Duodenal mucosa (tissue), 2 donors: ENCODE measurements around the gene CBFB.

ENCODE experiments used
- H3K27ac ChIP-seq: one replicate; pipeline ENCODE4 v1.7.0; 2013; ENCODE audit warnings: low read depth, low read length
- H3K27me3 ChIP-seq, 2 donors: one replicate each; pipeline ENCODE4 v1.7.0; 2013; ENCODE audit warnings: low read length in 2 of 2, control low read depth in 1 of 2; ENCODE audit not compliant: insufficient read depth in 2 of 2, control insufficient read depth in 1 of 2
- H3K36me3 ChIP-seq, 2 donors: one replicate each; pipeline ENCODE4 v1.7.0; 2013; ENCODE audit warnings: low read length in 2 of 2, control low read depth in 1 of 2; ENCODE audit not compliant: insufficient read depth in 2 of 2, control insufficient read depth in 1 of 2
- H3K4me1 ChIP-seq, 2 donors: one replicate each; pipeline ENCODE4 v1.7.0; 2013; ENCODE audit warnings: low read length in 2 of 2, control low read depth in 1 of 2; ENCODE audit not compliant: insufficient read depth in 2 of 2, control insufficient read depth in 1 of 2
- H3K4me3 ChIP-seq, 2 donors: one replicate each; pipeline ENCODE4 v1.7.0; 2013; ENCODE audit warnings: low read length in 2 of 2, low read depth in 1 of 2
- H3K9ac ChIP-seq, 2 donors: one replicate each; pipeline ENCODE4 v1.7.0; 2013; ENCODE audit warnings: low read length in 2 of 2, low read depth in 1 of 2
- H3K9me3 ChIP-seq, 2 donors: one replicate each; pipeline ENCODE4 v1.7.0; 2013; ENCODE audit warnings: low read length in 2 of 2, control low read depth in 1 of 2; ENCODE audit not compliant: control insufficient read depth in 1 of 2

CBFB gene

DNA sequence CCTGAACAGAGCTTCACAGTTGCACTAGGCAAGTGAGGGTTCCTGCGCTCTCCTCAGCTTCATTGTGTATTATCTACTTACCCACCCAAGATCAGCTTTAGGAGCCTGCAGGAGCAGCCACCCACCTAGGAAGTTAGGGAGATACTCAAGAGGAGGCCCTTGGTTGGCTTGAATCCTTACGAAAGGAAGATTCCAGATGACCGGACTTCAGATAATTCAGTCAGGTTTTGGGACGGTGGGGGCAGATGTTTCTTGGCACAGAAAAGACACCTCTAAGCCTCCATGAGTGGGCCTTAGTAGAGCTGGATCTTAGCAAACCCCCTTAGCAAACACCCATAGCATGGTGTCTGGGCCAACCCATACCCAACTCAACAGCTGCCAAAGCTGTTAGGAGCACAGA, 2.4 kb upstream of the CBFB start:
- H3K36me3 ChIP-seq = no peaks in the 10 kb centered on the region
- peaks cover 21 to 26% of the 10 kb centered on the region in 2 donors for H3K4me1 ChIP-seq
- no peak overlapping the region for H3K9ac ChIP-seq
- no peak overlapping the region for H3K27ac ChIP-seq
- no peak overlapping the region for H3K4me3 ChIP-seq
- no peaks in the 10 kb centered on the region for H3K9me3 ChIP-seq
- no peaks in the 10 kb centered on the region for H3K27me3 ChIP-seq

DNA sequence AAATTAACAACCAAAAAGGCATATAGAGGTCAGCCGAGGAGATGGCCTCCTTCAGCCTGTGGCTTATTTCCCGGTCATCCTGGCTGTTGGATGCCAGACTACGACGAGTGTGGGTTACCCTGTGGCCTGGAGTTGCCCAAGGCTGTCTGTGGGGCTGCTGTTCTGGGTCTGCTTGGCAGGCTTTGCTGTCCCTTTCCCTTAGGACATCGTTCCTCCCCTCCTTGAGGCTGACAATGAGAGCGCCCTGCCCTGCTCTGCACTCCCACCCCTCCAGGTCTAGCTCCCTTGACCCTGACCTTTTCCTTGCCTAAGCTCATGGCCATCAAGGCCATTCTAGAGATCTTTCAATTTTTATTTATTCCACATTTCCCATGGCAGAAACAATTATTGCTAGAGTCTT, 1.9 kb upstream of the CBFB start:
- Histone ChIP-seq H3K27me3 (no peaks in the 10 kb centered on the region), H3K4me1 (peaks cover 24 to 26% of the 10 kb centered on the region in 2 donors), H3K27ac (no peak overlapping the region), H3K9me3 (no peaks in the 10 kb centered on the region), H3K4me3 (no peak overlapping the region), H3K9ac (no peak overlapping the region), H3K36me3 (no peaks in the 10 kb centered on the region)

DNA sequence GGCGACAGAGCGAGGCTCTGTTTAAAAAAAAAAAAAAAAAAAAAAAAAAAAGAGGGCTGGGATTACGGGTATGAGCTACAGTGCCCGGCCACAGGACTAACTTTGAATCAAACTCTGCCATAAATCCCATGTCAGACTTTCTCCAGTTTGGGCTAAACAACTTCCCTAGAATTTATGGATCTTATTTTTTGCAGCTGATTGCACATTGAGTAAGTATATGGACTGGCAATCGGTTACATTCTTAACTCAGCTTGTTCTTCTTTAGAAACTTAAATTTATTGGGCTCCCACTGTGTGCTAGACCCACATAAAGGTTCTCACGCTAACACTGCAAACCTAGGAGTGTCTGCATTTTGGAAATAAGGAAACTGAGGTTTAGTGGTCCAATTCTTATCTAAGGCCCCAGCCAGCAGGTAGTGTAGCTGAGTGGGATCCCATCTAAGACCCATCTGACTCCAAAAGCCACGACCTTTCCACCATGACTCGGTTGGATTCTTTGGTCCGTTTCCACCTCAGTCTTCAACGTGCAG, 718 bp upstream of the CBFB start:
- H3K9ac ChIP-seq = peak overlapping the region; percentile 65 to 94
- H3K4me3 ChIP-seq = peak overlapping the region; percentile 63 to 87
- H3K9me3 ChIP-seq = no peaks in the 10 kb centered on the region
- H3K4me1 ChIP-seq = peaks cover 16 to 20% of the 10 kb centered on the region in 2 donors
- H3K27ac ChIP-seq = peak overlapping the region; percentile 95
- peaks cover 0 to 8% of the 10 kb centered on the region in 2 donors for H3K36me3 ChIP-seq
- H3K27me3 ChIP-seq = no peaks in the 10 kb centered on the region

DNA sequence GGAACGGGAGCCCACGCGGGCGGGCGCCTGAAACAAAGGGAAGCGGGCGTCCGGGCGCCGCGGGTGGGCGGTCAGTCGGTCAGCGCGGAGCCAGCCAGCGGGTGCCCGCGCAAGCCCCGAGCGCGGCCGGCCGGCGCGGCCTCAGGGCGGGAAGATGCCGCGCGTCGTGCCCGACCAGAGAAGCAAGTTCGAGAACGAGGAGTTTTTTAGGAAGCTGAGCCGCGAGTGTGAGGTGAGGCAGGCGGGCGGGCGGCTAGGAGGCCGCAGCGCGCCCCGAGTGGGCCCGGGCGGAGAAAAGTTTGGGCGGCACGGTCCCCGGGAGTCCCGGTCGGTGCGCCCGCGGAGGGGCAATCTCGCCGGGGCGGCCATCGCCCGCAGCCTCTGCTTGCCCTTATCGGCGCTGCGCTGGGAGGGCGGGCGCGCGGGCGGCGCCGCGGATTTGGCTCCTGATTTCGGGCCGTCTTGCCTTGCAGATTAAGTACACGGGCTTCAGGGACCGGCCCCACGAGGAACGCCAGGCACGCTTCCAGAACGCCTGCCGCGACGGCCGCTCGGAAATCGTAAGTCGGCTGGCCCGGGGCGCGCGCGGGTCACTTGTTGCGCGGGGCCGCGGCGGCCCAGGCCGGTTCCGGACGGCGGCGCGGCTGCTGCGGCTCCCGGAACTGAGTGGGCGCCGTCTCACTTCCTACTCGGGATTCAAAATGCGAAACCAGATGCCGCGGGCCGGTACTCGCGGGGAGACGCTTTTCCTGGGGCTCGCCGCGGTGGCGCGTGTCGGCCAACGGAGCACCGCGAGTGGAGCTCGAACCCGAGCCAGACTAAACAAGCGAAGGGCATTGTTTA, 526 bp downstream of the CBFB start:
- H3K27ac ChIP-seq = peak overlapping the region; percentile 90
- H3K9me3 ChIP-seq = no peaks in the 10 kb centered on the region
- peak overlapping the region; percentile 79 to 88 for H3K4me3 ChIP-seq
- H3K27me3 ChIP-seq = no peaks in the 10 kb centered on the region
- H3K36me3 ChIP-seq = peaks cover 2 to 8% of the 10 kb centered on the region in 2 donors
- peak overlapping the region; percentile 82 to 88 for H3K9ac ChIP-seq
- peaks cover 16 to 20% of the 10 kb centered on the region in 2 donors for H3K4me1 ChIP-seq

DNA sequence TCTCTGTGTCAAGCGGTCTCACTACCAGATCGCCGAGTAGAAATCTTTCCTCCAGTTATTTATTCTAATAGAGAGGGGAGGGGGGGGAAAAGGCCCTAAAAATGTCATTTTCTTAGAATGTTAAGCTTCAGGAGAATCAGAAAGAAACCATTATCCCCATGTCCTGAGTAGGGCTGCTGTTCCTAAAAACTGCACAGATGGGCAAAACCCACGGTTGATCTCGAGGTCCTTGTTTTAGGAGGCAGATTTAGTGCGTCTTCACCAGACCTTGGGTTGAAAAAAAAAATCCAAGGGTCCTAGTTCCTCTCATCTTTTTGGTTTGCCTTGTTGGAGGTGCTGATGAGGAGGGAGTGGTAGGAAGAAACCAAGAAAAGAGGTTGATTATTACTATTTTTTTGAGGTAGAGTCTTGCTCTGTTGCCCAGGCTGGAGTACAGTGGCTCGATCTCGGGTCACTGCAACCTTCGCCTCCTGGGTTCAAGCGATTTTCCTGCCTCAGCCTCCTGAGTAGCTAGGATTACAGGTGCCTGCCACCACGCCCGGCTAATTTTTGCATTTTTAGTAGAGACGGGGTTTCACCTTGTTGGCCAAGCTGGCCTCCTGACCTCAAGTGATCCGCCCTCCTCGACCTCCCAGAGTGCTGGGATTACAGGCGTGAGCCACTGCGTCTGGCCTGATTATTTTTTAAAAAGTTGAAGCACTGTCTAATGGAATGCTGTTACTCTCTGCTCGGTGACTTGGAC, 1.4 kb downstream of the CBFB start:
- Histone ChIP-seq H3K36me3 (peaks cover 4 to 8% of the 10 kb centered on the region in 2 donors), H3K9ac (peak overlapping the region; percentile 82 to 88), H3K4me3 (peak overlapping the region; percentile 79 to 88), H3K27me3 (no peaks in the 10 kb centered on the region), H3K27ac (peak overlapping the region; percentile 90), H3K9me3 (no peaks in the 10 kb centered on the region), H3K4me1 (peaks cover 15 to 16% of the 10 kb centered on the region in 2 donors)

DNA sequence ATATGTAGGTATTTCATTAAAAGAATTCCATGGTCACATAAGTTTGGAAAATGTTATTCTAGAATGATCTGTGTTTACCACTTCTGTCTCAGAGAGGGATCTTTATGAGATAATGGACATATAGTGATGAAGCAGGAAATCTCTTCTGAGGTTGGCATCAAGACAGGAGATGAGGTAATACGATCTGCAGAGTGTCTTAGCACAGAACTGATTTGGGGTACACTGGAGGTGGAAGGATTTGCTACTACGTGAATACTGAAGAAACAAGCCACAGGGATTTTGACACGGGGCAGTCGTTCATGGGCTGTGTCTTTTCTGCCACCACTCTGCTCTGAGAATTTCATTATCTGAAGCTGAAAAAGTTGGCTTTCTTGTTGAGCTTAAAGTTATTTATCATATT, 5.5 kb downstream of the CBFB start:
- Histone ChIP-seq H3K4me1 (peaks cover 10 to 12% of the 10 kb centered on the region in 2 donors), H3K4me3 (no peak overlapping the region), H3K9ac (no peak overlapping the region), H3K27ac (no peak overlapping the region), H3K27me3 (no peaks in the 10 kb centered on the region), H3K36me3 (peaks cover 4 to 14% of the 10 kb centered on the region in 2 donors), H3K9me3 (no peaks in the 10 kb centered on the region)

DNA sequence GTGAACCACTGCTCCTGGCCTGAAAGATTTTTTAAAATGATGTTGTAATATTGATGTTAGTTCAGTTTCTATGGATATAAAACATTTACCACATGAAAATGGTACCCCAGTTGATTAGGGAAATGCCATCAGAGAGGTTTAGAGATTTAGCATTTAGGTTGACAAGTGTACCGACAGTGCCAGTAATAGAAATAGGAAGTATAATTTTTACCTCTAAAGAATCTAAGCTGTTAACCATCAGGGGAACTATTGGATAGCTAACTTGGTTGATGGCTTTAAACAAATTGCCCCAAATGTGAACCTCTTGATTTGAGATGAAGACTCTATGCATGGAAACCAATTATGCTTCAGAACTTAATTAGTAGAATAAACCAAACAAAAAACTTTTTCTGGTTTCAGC, 6.4 kb downstream of the CBFB start:
- Histone ChIP-seq H3K27ac (no peak overlapping the region), H3K36me3 (peaks cover 4 to 20% of the 10 kb centered on the region in 2 donors), H3K9me3 (no peaks in the 10 kb centered on the region), H3K9ac (no peak overlapping the region), H3K4me1 (peaks cover 7 to 8% of the 10 kb centered on the region in 2 donors), H3K4me3 (no peak overlapping the region), H3K27me3 (no peaks in the 10 kb centered on the region)

DNA sequence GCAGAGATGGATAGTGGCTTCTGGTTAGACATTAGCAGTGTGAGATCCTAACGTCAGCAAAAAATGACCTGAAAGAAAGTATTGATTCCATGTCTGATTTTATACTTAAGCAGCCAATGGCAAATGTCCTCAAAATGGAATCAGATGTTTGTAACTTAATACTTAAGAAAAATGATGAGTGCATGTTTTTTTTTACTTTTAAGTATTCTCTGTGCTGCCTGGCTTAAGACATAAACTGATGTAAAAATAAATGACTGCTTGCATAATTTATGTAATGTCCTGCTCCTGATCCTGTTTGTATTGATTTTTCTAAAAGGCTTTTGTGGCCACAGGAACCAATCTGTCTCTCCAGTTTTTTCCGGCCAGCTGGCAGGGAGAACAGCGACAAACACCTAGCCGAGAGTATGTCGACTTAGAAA, 7.4 kb downstream of the CBFB start:
- peaks cover 4 to 28% of the 10 kb centered on the region in 2 donors for H3K36me3 ChIP-seq
- no peak overlapping the region for H3K4me3 ChIP-seq
- peaks cover 0 to 3% of the 10 kb centered on the region in 2 donors for H3K4me1 ChIP-seq
- no peak overlapping the region for H3K9ac ChIP-seq
- H3K9me3 ChIP-seq = no peaks in the 10 kb centered on the region
- H3K27me3 ChIP-seq = no peaks in the 10 kb centered on the region
- no peak overlapping the region for H3K27ac ChIP-seq

DNA sequence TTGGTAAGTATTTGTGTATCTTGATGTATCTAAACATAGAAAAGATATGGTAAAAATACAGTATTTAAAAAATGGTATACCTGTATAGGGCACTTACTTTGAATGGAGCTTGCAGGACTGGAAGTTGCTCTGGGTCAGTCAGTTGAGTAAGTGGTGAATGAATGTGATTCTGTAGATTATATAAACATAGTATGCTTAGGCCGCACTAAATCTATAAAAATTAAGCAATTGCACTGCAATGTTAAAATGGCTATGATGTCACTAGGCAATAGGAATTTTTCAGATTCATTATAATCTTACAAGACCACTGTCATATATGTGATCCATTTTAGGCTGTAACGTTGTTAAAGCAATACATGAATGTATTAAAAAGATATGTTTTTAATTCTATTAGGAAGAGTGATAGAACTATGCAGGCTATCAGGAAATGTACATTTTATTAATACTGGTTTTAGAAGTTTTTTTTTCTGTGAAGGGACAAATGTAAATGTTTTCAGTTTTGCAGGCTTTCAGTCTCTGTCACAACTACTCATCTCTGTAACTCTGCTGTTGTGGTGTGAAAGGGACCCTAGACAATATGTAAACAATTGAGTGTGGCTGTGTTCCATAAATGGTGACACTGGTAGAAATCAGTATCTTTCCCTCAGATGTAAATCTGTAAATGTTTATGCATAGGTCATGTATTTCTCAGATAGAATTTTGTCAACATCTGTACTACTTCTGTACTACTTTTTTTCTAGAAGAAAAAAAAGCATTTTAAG, 10.5 kb downstream of the CBFB start:
- Histone ChIP-seq H3K9me3 (no peaks in the 10 kb centered on the region), H3K4me3 (no peak overlapping the region), H3K27me3 (no peaks in the 10 kb centered on the region), H3K4me1 (no peaks in the 10 kb centered on the region), H3K36me3 (peaks cover 3 to 29% of the 10 kb centered on the region in 2 donors), H3K27ac (no peak overlapping the region), H3K9ac (no peak overlapping the region)
